IMR-90 (cell line): Measurements from ENCODE around the gene FAM174C. TPM values are rescaled to one million over a fixed set of nuclear protein-coding genes. Genes with fewer than 3 reads are reported as not detected.
A peak's percentile ranks its signal among the peaks of the same experiment; 100 is the strongest.

Source experiments
- ATAC-seq: fragments of 200-7000 bp; cut with Tn5 transposase; 2 replicates; pipeline ENCODE4 v1.9.1; 2020; ENCODE audit warnings: low read depth, mild to moderate bottlenecking, moderate library complexity
- BruUV-seq: library from RNA; stranded (reverse); fragments of 400-500 nt; replicated peaks from 2 replicates; lab custom pipeline; 2021; lab: Mats Ljungman, UMichigan
- CTCF ChIA-PET: fragments of 300-600 bp; formaldehyde crosslinking; extraction: SDS; loops from one replicate; lab custom pipeline; 2021; ENCODE audit warnings: antibody characterized with exemption; lab: Yijun Ruan, JAX
- POLR2A ChIA-PET: fragments of 300-600 bp; sonication (Branson Sonifier 250); formaldehyde crosslinking; loops from one replicate; lab custom pipeline; 2022; ENCODE audit warnings: antibody characterized with exemption; ENCODE audit not compliant: unreplicated experiment; lab: Charles Lee
- DNase-seq: peaks from one replicate; pipeline ENCODE4 v3.0.0; 2013
- H2AFZ ChIP-seq: replicated peaks from 2 replicates; pipeline ENCODE3; 2013; ENCODE audit warnings: low read length, mild to moderate bottlenecking; ENCODE audit not compliant: poor library complexity
- H2AK5ac ChIP-seq: 2 replicates; pipeline ENCODE4 v1.6.1; 2013; ENCODE audit warnings: low read depth, low read length, inconsistent platforms
- H2AK9ac ChIP-seq: replicated peaks from 2 replicates; pipeline ENCODE3; 2013; ENCODE audit warnings: mild to moderate bottlenecking, low read depth, low read length, moderate library complexity; ENCODE audit not compliant: poor library complexity
- H2BK120ac ChIP-seq: 2 replicates; pipeline ENCODE4 v1.6.1; 2013; ENCODE audit warnings: low read depth, low read length, inconsistent platforms
- H2BK15ac ChIP-seq: 3 replicates; pipeline ENCODE4 v1.6.1; 2013; ENCODE audit warnings: low read depth, low read length, inconsistent platforms
- H2BK20ac ChIP-seq: 2 replicates; pipeline ENCODE4 v1.6.1; 2013; ENCODE audit warnings: low read depth, mild to moderate bottlenecking, inconsistent platforms, low read length, moderate library complexity
- H2BK5ac ChIP-seq: 2 replicates; pipeline ENCODE4 v1.6.1; 2013; ENCODE audit warnings: mild to moderate bottlenecking, low read depth, low read length, inconsistent platforms; ENCODE audit not compliant: poor library complexity, severe bottlenecking
- H3K14ac ChIP-seq: replicated peaks from 2 replicates; pipeline ENCODE4 v1.6.1; 2013; ENCODE audit warnings: low read depth, low read length, inconsistent platforms
- H3K18ac ChIP-seq: 2 replicates; pipeline ENCODE4 v1.6.1; 2013; ENCODE audit warnings: low read depth, low read length, control low read depth
- H3K23ac ChIP-seq: 2 replicates; pipeline ENCODE4 v1.6.1; 2013; ENCODE audit warnings: low read depth, low read length, inconsistent platforms
- H3K27ac ChIP-seq: 2 replicates; pipeline ENCODE4 v1.5.1; 2013; ENCODE audit warnings: mild to moderate bottlenecking, control low read depth, low read length; ENCODE audit not compliant: insufficient read depth
- H3K27me3 ChIP-seq: 2 replicates; pipeline ENCODE4 v1.6.1; 2013; ENCODE audit warnings: low read length; ENCODE audit not compliant: control insufficient read depth, insufficient read depth
- H3K36me3 ChIP-seq: 2 replicates; pipeline ENCODE4 v1.6.1; 2013; ENCODE audit warnings: low read length, mixed read lengths; ENCODE audit not compliant: control insufficient read depth, insufficient read depth
- H3K4ac ChIP-seq: 2 replicates; pipeline ENCODE4 v1.6.1; 2013; ENCODE audit warnings: low read depth, low read length, inconsistent platforms
- H3K4me1 ChIP-seq: 2 replicates; pipeline ENCODE4 v1.6.1; 2013; ENCODE audit warnings: low read length, mixed read lengths; ENCODE audit not compliant: control insufficient read depth, insufficient read depth
- H3K4me2 ChIP-seq: 2 replicates; pipeline ENCODE4 v1.6.1; 2013; ENCODE audit warnings: low read depth, mild to moderate bottlenecking, control low read depth, low read length, moderate library complexity
- H3K4me3 ChIP-seq: 2 replicates; pipeline ENCODE4 v1.5.1; 2013; ENCODE audit warnings: low read depth, mild to moderate bottlenecking, control low read depth, low read length, moderate library complexity; ENCODE audit not compliant: insufficient read depth
- H3K56ac ChIP-seq: 2 replicates; pipeline ENCODE4 v1.6.1; 2013; ENCODE audit warnings: low read length, inconsistent platforms; ENCODE audit not compliant: insufficient read depth; ENCODE audit errors: extremely low read depth
- H3K79me1 ChIP-seq, 2 experiments: 2 replicates each; pipeline ENCODE4 v1.6.1; 2013; ENCODE audit warnings: low read length in 2 of 2, inconsistent platforms in 1 of 2, low read depth in 1 of 2
- H3K9ac ChIP-seq: 2 replicates; pipeline ENCODE4 v1.6.1; 2013; ENCODE audit warnings: low read depth, low read length, control low read depth
- H3K9me1 ChIP-seq: 2 replicates; pipeline ENCODE4 v1.6.1; 2013; ENCODE audit warnings: low read length, inconsistent platforms; ENCODE audit not compliant: insufficient read depth
- H3K9me3 ChIP-seq: 2 replicates; pipeline ENCODE4 v1.6.1; 2013; ENCODE audit warnings: low read length; ENCODE audit not compliant: control insufficient read depth, insufficient read depth
- H4K20me1 ChIP-seq: 2 replicates; pipeline ENCODE4 v1.6.1; 2013; ENCODE audit warnings: low read length, inconsistent platforms; ENCODE audit not compliant: insufficient read depth
- H4K5ac ChIP-seq: 2 replicates; pipeline ENCODE4 v1.6.1; 2013; ENCODE audit warnings: mild to moderate bottlenecking, low read depth, low read length, control low read depth
- H4K8ac ChIP-seq, 2 experiments: 2 replicates each; pipeline ENCODE4 v1.6.1; 2013; ENCODE audit warnings: low read depth in 2 of 2, low read length in 2 of 2, control low read depth in 1 of 2, inconsistent platforms in 1 of 2
- H4K91ac ChIP-seq: 2 replicates; pipeline ENCODE4 v1.6.1; 2013; ENCODE audit warnings: low read depth, low read length, inconsistent platforms; ENCODE audit not compliant: insufficient read depth
- BHLHE40 ChIP-seq: fragments of 150-350 bp; IDR thresholded peaks from 2 replicates; pipeline ENCODE4 v1.6.1; 2016; ENCODE audit warnings: mild to moderate bottlenecking, low read depth, low read length
- CEBPB ChIP-seq: IDR thresholded peaks from 2 replicates; pipeline ENCODE4 v1.6.1; 2012; ENCODE audit warnings: low read depth, low read length, improper control_type of control experiment
- FOS ChIP-seq: fragments of 150-350 bp; IDR thresholded peaks from 2 replicates; pipeline ENCODE4 v1.6.1; 2016; ENCODE audit warnings: low read depth, low read length
- MAZ ChIP-seq: IDR thresholded peaks from 2 replicates; pipeline ENCODE4 v1.6.1; 2012; ENCODE audit warnings: low read depth, mild to moderate bottlenecking, low read length, improper control_type of control experiment, moderate library complexity, borderline replicate concordance
- NFE2L2 ChIP-seq: fragments of 150-350 bp; IDR thresholded peaks from 2 replicates; pipeline ENCODE4 v1.6.1; 2016; ENCODE audit warnings: low read depth, mild to moderate bottlenecking, low read length
- POLR2A ChIP-seq: IDR thresholded peaks from 2 replicates; pipeline ENCODE4 v1.6.1; 2012; ENCODE audit warnings: mild to moderate bottlenecking, low read depth, low read length
- RAD21 ChIP-seq: IDR thresholded peaks from 2 replicates; pipeline ENCODE4 v1.6.1; 2012; ENCODE audit warnings: low read length, improper control_type of control experiment
- RFX5 ChIP-seq: IDR thresholded peaks from 2 replicates; pipeline ENCODE4 v1.8.0; 2012; ENCODE audit warnings: low read depth, mild to moderate bottlenecking, low read length, moderate library complexity
- SMC3 ChIP-seq: fragments of 150-350 bp; IDR thresholded peaks from 2 replicates; pipeline ENCODE4 v1.6.1; 2016; ENCODE audit warnings: low read depth, mild to moderate bottlenecking, antibody characterized with exemption, low read length, moderate library complexity
- WGBS, 2 experiments: methylation state at CpG; one replicate each; pipeline versions ENCODE4 v1.1.5 to v1.1.7; 2013; ENCODE audit warnings: missing lambda C conversion rate in 2 of 2; ENCODE audit not compliant: insufficient read length in 1 of 2; ENCODE audit errors: extremely low coverage in 2 of 2; 5-methylcytosine and 5-hydroxymethylcytosine counted together
- dilution Hi-C: fragments of 300-500 bp; cut with HindIII; formaldehyde crosslinking; loops from one replicate; pipeline ENCODE4 v1.14.3; 2018; ENCODE audit warnings: low sequenced_read_pairs; ENCODE audit not compliant: unreplicated experiment
- in situ Hi-C: fragments of 300-500 bp; cut with MboI; formaldehyde crosslinking; loops from 3 replicates; pipeline ENCODE4 v1.14.3; 2019; ENCODE audit warnings: low sequenced_read_pairs, inconsistent platforms, mixed read lengths
- intact Hi-C: fragments of 100-400 bp; cut with micrococcal nuclease; formaldehyde crosslinking; loops from 2 replicates; pipeline ENCODE4 v1.10.0; 2022
- polyA plus RNA-seq, 3 experiments: library from polyadenylated mRNA; depleted of rRNA; stranded (reverse); fragments of >200 nt; gene quantifications; 2 replicates each; pipeline ENCODE4 v1.2.3, GENCODE V29; 2012; ENCODE audit warnings: low replicate concordance in 1 of 3
- total RNA-seq: library from RNA; depleted of rRNA; stranded (reverse); fragments of >200 nt; gene quantifications from 2 replicates; pipeline ENCODE4 v1.2.3, GENCODE V29; 2012
- TF ChIP-seq, protein P1 (sequence below): conservative IDR thresholded peaks from 2 replicates; pipeline ENCODE4 v1.5.1; 2012; ENCODE audit warnings: mild to moderate bottlenecking, low read depth, low read length, improper control_type of control experiment
- TF ChIP-seq, protein P2 (sequence below): fragments of 150-350 bp; IDR thresholded peaks from 2 replicates; pipeline ENCODE4 v1.6.1; 2016; ENCODE audit warnings: low read depth, mild to moderate bottlenecking, low read length, moderate library complexity, borderline replicate concordance
- TF ChIP-seq, protein P3 (sequence below): fragments of 150-350 bp; IDR thresholded peaks from 2 replicates; pipeline ENCODE4 v1.6.1; 2017; ENCODE audit warnings: mild to moderate bottlenecking, antibody characterized with exemption, low read length, low read depth

The FAM174C gene
- total and polyA plus RNA-seq, 2 of the 4 experiments (the other 2 are of a cell fraction), result 7.5 to 61.8 TPM

DNA sequence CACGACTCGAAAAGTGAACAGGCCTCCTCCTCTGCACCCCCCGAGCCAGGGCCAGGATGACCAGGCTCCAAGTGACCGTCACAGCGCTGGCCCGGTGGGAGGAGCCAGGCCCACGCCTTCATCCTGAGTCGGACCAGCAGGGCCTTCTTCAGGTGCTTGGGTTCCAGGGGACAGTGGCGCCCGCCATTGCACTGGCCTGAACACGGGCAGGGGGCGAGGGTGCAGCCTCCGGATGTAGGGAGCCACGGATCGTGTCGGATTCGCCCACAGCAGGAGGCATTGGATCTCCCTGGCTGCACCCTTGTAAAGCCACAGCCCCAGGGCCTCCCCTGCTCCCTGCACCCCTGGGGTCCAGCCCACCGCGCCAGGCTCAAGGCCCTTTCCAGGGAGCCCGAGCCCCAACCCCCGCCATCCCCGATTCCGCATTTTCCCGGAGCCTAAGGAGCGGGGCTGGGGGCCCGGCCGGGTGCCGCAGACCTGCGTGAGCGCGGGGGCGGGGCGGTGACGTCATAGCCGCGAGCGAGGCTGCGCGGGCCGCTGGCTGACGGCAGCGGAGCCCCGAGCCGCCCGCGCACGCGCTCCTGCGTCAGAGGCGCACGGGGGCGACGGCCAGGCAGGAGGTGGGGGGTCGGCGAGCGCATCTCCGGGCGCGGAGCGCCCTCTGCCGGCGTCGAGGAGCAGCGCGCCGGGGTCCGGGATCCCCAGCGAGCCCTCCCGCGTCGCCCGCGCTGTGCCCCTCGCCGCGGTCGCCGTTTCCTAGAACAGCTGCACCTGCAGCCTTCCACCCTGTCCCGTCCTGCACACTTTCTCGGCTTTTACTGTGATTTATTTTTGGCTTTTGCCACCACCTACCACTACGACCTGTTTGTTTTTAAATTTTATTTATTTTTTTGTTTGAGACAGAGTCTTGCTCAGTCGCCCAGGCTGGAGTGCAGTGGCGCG is 35.3 kb upstream of the FAM174C start:
- no peaks in the 10 kb centered on the region for H3K27me3 ChIP-seq
- peak overlapping the region; percentile 69 for H3K9ac ChIP-seq
- H2BK5ac ChIP-seq, result peak overlapping the region; percentile 27
- H2AFZ ChIP-seq, result peak overlapping the region; percentile 95
- no peaks in the 10 kb centered on the region for H3K9me3 ChIP-seq
- H4K8ac ChIP-seq, result peak overlapping the region; percentile 64 to 93; a peak in 3 of 4 replicates
- in situ Hi-C loops, result no loop called here
- peak overlapping the region; percentile 45 for H3K4me3 ChIP-seq
- DNase-seq (peak; percentile 92), ATAC-seq (peak; percentile 52)
- ChIA-PET POLR2A (interaction anchor here (0.7 kb wide), 1 partner anchor 212 kb away, joined by 6 read pairs; no protein-coding TSS in a partner anchor), CTCF (no interaction called here)
- H4K5ac ChIP-seq, result peak overlapping the region; percentile 65
- H3K79me1 ChIP-seq, result peaks cover 14 to 46% of the 10 kb centered on the region in 2 experiments
- H3K27ac ChIP-seq, result peak overlapping the region; percentile 65
- H4K20me1 ChIP-seq, result peaks cover 21% of the 10 kb centered on the region
- no peaks in the 10 kb centered on the region for H3K9me1 ChIP-seq
- H3K36me3 ChIP-seq, result peaks cover 8% of the 10 kb centered on the region; the same call in 1 of the 2 replicates
- H2BK120ac ChIP-seq, result peak overlapping the region; percentile 23
- H2BK20ac ChIP-seq, result no peak overlapping the region
- 0 out of 2 replicates have a peak overlapping the region, but pooled peaks have one; percentile 92 for H3K23ac ChIP-seq
- peak overlapping the region; percentile 54; the same call in 1 of the 3 replicates for H2BK15ac ChIP-seq
- H3K56ac ChIP-seq, result no peak overlapping the region; the same call in 1 of the 2 replicates
- peaks cover 31% of the 10 kb centered on the region for H3K4me1 ChIP-seq
- 4% methylated on average over 54 of the region's 84 CpGs; no CpG with 5 or more reads in 1 of the 2 experiments for WGBS, 2 experiments
- peak overlapping the region; percentile 42 for H2AK5ac ChIP-seq
- H3K18ac ChIP-seq, result no peak overlapping the region; the same call in none of the 2 replicates
- H2AK9ac ChIP-seq, result peak overlapping the region; percentile 88
- BruUV-seq, result no TSS peak
- peak overlapping the region; percentile 74 for H4K91ac ChIP-seq
- intact Hi-C loops, result loop anchor here (2.0 kb wide), 2 partner anchors 231 to 313 kb away; partner anchors contain the start of gene ARID3A
- dilution Hi-C loops, result no loop called here
- H3K14ac ChIP-seq, result 0 out of 2 replicates have a peak overlapping the region, but pooled peaks have one; percentile 30
- peak overlapping the region; percentile 94 for H3K4me2 ChIP-seq
- peak overlapping the region; percentile 81 for H3K4ac ChIP-seq
- TF ChIP-seq, protein P1, sequence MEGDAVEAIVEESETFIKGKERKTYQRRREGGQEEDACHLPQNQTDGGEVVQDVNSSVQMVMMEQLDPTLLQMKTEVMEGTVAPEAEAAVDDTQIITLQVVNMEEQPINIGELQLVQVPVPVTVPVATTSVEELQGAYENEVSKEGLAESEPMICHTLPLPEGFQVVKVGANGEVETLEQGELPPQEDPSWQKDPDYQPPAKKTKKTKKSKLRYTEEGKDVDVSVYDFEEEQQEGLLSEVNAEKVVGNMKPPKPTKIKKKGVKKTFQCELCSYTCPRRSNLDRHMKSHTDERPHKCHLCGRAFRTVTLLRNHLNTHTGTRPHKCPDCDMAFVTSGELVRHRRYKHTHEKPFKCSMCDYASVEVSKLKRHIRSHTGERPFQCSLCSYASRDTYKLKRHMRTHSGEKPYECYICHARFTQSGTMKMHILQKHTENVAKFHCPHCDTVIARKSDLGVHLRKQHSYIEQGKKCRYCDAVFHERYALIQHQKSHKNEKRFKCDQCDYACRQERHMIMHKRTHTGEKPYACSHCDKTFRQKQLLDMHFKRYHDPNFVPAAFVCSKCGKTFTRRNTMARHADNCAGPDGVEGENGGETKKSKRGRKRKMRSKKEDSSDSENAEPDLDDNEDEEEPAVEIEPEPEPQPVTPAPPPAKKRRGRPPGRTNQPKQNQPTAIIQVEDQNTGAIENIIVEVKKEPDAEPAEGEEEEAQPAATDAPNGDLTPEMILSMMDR, result peak; percentile 98
- TF ChIP-seq, protein P2, sequence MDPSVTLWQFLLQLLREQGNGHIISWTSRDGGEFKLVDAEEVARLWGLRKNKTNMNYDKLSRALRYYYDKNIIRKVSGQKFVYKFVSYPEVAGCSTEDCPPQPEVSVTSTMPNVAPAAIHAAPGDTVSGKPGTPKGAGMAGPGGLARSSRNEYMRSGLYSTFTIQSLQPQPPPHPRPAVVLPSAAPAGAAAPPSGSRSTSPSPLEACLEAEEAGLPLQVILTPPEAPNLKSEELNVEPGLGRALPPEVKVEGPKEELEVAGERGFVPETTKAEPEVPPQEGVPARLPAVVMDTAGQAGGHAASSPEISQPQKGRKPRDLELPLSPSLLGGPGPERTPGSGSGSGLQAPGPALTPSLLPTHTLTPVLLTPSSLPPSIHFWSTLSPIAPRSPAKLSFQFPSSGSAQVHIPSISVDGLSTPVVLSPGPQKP, result no peak
- peak; percentile 70 for TF ChIP-seq SMC3
- no peak; the same call in 1 of the 2 replicates for TF ChIP-seq NFE2L2
- TF ChIP-seq MAZ, result peak; percentile 95
- TF ChIP-seq FOS, result peak; percentile 60
- TF ChIP-seq BHLHE40, result peak; percentile 82
- no peak for TF ChIP-seq CEBPB
- TF ChIP-seq RAD21, result peak; percentile 92
- TF ChIP-seq POLR2A, result peak; percentile 63
- no peak for TF ChIP-seq RFX5
- TF ChIP-seq, protein P3, sequence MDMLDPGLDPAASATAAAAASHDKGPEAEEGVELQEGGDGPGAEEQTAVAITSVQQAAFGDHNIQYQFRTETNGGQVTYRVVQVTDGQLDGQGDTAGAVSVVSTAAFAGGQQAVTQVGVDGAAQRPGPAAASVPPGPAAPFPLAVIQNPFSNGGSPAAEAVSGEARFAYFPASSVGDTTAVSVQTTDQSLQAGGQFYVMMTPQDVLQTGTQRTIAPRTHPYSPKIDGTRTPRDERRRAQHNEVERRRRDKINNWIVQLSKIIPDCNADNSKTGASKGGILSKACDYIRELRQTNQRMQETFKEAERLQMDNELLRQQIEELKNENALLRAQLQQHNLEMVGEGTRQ, result peak; percentile 48; the same call in 1 of the 2 replicates
